GM21619 (cell line): ENCODE measurements around the gene LRPAP1.

Source experiments
- ATAC-seq: cut with Tn5 transposase; IDR thresholded peaks from one replicate; pipeline ENCODE4 v1.9.1; 2021; ENCODE audit not compliant: unreplicated experiment

LRPAP1 gene

GRCh38 chr4:3475713-3476260 lies 56.4 kb downstream of the LRPAP1 start:
- no peak for ATAC-seq

GRCh38 chr4:3475041-3475712 lies 57.0 kb downstream of the LRPAP1 start:
- ATAC-seq, result no peak

GRCh38 chr4:3473996-3474765 lies 58.0 kb downstream of the LRPAP1 start:
- no peak for ATAC-seq

GRCh38 chr4:3473181-3473950 lies 58.9 kb downstream of the LRPAP1 start:
- no peak for ATAC-seq

- no peak for ATAC-seq
Measured at GRCh38 chr4:3472411-3473141, 59.6 kb downstream of the LRPAP1 start.

GRCh38 chr4:3471886-3472285 lies 60.3 kb downstream of the LRPAP1 start:
- ATAC-seq, result no peak

- ATAC-seq, result no peak
Measured at GRCh38 chr4:3471098-3471760, 61.0 kb downstream of the LRPAP1 start.

- no peak for ATAC-seq
Measured at GRCh38 chr4:3470244-3471097, 61.8 kb downstream of the LRPAP1 start.

- ATAC-seq, result no peak
Measured at GRCh38 chr4:3469386-3470243, 62.6 kb downstream of the LRPAP1 start.

- no peak for ATAC-seq
Measured at GRCh38 chr4:3468804-3469203, 63.4 kb downstream of the LRPAP1 start.

- ATAC-seq, result no peak
Measured at GRCh38 chr4:3468154-3468553, 64.1 kb downstream of the LRPAP1 start.

- ATAC-seq, result no peak
Measured at GRCh38 chr4:3467601-3468031, 64.6 kb downstream of the LRPAP1 start.

- no peak for ATAC-seq
Measured at GRCh38 chr4:3466691-3467600, 65.3 kb downstream of the LRPAP1 start.

GRCh38 chr4:3465698-3466671 lies 66.2 kb downstream of the LRPAP1 start:
- no peak for ATAC-seq

GRCh38 chr4:3464911-3465697 lies 67.1 kb downstream of the LRPAP1 start:
- ATAC-seq, result no peak
